H1 (cell line): Measurements from ENCODE around the gene LIPE. TPM values are rescaled to one million over a fixed set of nuclear protein-coding genes. Genes with fewer than 3 reads are reported as not detected.

ENCODE experiments used
- CTCF ChIA-PET: fragments of 300-600 bp; sonication (Branson Sonifier 250); formaldehyde crosslinking; loops from one replicate; lab custom pipeline; 2021; ENCODE audit not compliant: partially characterized antibody; lab: Charles Lee
- POLR2A ChIA-PET: fragments of 300-600 bp; sonication (Branson Sonifier 250); formaldehyde crosslinking; loops from one replicate; lab custom pipeline; 2021; ENCODE audit warnings: inconsistent platforms; ENCODE audit not compliant: partially characterized antibody; lab: Charles Lee
- DNase-seq, 2 experiments: peaks; one replicate each; pipeline versions ENCODE4 v3.0.0 to v3.0.0-alpha.2; 2010 to 2022; ENCODE audit warnings: low spot score in 2 of 2, low read depth in 1 of 2, mixed read lengths in 1 of 2
- FAIRE-seq: peaks from 2 replicates; lab custom pipeline; 2011; peaks lifted over from hg19 to GRCh38; lab: Jason Lieb, UNC
- H2AFZ ChIP-seq: 2 replicates; pipeline ENCODE4 v1.8.1; 2012; ENCODE audit warnings: low read length, inconsistent platforms
- H2AK5ac ChIP-seq: 2 replicates; pipeline ENCODE4 v1.6.1; 2013; ENCODE audit warnings: low read depth, low read length
- H2BK120ac ChIP-seq: replicated peaks from 2 replicates; pipeline ENCODE3; 2013; ENCODE audit warnings: low read depth, low read length, inconsistent platforms
- H2BK12ac ChIP-seq: 2 replicates; pipeline ENCODE4 v1.6.1; 2013; ENCODE audit warnings: low read depth, low read length
- H2BK15ac ChIP-seq: 2 replicates; pipeline ENCODE4 v1.6.1; 2013; ENCODE audit warnings: low read length
- H2BK20ac ChIP-seq: 2 replicates; pipeline ENCODE4 v1.6.1; 2013; ENCODE audit warnings: low read length
- H2BK5ac ChIP-seq: 2 replicates; pipeline ENCODE4 v1.6.1; 2013; ENCODE audit warnings: low read depth, low read length
- H3K14ac ChIP-seq: 2 replicates; pipeline ENCODE4 v1.6.1; 2013; ENCODE audit warnings: inconsistent platforms; ENCODE audit not compliant: insufficient read length
- H3K18ac ChIP-seq: 2 replicates; pipeline ENCODE4 v1.6.1; 2013; ENCODE audit warnings: low read length; ENCODE audit errors: extremely low read depth
- H3K23ac ChIP-seq: 2 replicates; pipeline ENCODE4 v1.6.1; 2013; ENCODE audit warnings: inconsistent platforms; ENCODE audit not compliant: insufficient read length
- H3K23me2 ChIP-seq: 2 replicates; pipeline ENCODE4 v1.6.1; 2013; ENCODE audit warnings: low read depth, low read length
- H3K27ac ChIP-seq: 2 replicates; pipeline ENCODE4 v1.6.1; 2011; ENCODE audit warnings: low read depth, low read length, inconsistent platforms
- H3K27me3 ChIP-seq, 4 experiments: replicated peaks in 1 of 4; 1 replicate in 1 of 4; 2 replicates in 3 of 4; pipeline versions ENCODE4 v1.6.1 to v1.8.1; 2011 to 2013; ENCODE audit warnings: low read length in 3 of 4, mild to moderate bottlenecking in 3 of 4, inconsistent platforms in 2 of 4, mixed read lengths in 2 of 4, moderate library complexity in 1 of 4; ENCODE audit not compliant: control insufficient read depth in 3 of 4, insufficient read depth in 3 of 4; ENCODE audit errors: extremely low read depth in 1 of 4
- H3K36me3 ChIP-seq, 4 experiments: 2 replicates each; pipeline versions ENCODE4 v1.6.1 to v1.8.1; 2011 to 2013; ENCODE audit warnings: mild to moderate bottlenecking in 4 of 4, low read length in 3 of 4, moderate library complexity in 2 of 4, control low read depth in 1 of 4, inconsistent platforms in 1 of 4; ENCODE audit not compliant: insufficient read depth in 4 of 4, control insufficient read depth in 2 of 4
- H3K4ac ChIP-seq: replicated peaks from 2 replicates; pipeline ENCODE3; 2013; ENCODE audit warnings: low read length, low read depth, mixed read lengths, inconsistent platforms; ENCODE audit not compliant: insufficient read length
- H3K4me1 ChIP-seq, 4 experiments: replicated peaks in 1 of 4; 1 replicate in 1 of 4; 2 replicates in 3 of 4; pipeline versions ENCODE4 v1.6.1 to v1.8.1; 2011 to 2013; ENCODE audit warnings: low read length in 3 of 4, inconsistent platforms in 2 of 4, mixed read lengths in 1 of 4; ENCODE audit not compliant: insufficient read depth in 4 of 4, control insufficient read depth in 3 of 4
- H3K4me2 ChIP-seq, 2 experiments: 2 replicates each; pipeline versions ENCODE4 v1.6.1 to v1.8.1; 2011 to 2013; ENCODE audit warnings: low read depth in 2 of 2, low read length in 2 of 2, control low read depth in 1 of 2, inconsistent platforms in 1 of 2, mild to moderate bottlenecking in 1 of 2; ENCODE audit not compliant: insufficient read depth in 1 of 2
- H3K4me3 ChIP-seq, 4 experiments: fragments of 200-600, 300-600 bp in 1 of 4; sonication (generic), shearing (Covaris generic), sonication (Bioruptor Twin) in 1 of 4; 2 replicates each; pipeline versions ENCODE4 v1.5.1 to v1.8.1; 2011 to 2016; ENCODE audit warnings: low read length in 4 of 4, low read depth in 3 of 4, control low read depth in 2 of 4, inconsistent platforms in 2 of 4, mild to moderate bottlenecking in 2 of 4, mixed read lengths in 1 of 4, moderate library complexity in 1 of 4; ENCODE audit not compliant: insufficient read depth in 2 of 4; ENCODE audit errors: extremely low read depth in 1 of 4
- H3K56ac ChIP-seq: replicated peaks from 2 replicates; pipeline ENCODE3; 2013; ENCODE audit warnings: low read depth, mild to moderate bottlenecking, mixed read lengths, low read length, inconsistent platforms; ENCODE audit not compliant: insufficient read length
- H3K79me1 ChIP-seq: 2 replicates; pipeline ENCODE4 v1.6.1; 2013; ENCODE audit warnings: low read depth, low read length, control low read depth
- H3K79me2 ChIP-seq, 2 experiments: 2 replicates each; pipeline versions ENCODE4 v1.6.1 to v1.8.1; 2012 to 2013; ENCODE audit warnings: low read length in 2 of 2, mild to moderate bottlenecking in 2 of 2, inconsistent platforms in 1 of 2; ENCODE audit not compliant: insufficient read depth in 2 of 2, control insufficient read depth in 1 of 2
- H3K9ac ChIP-seq, 4 experiments: replicated peaks in 1 of 4; 1 replicate in 1 of 4; 2 replicates in 3 of 4; pipeline versions ENCODE4 v1.6.1 to v1.8.1; 2011 to 2013; ENCODE audit warnings: low read depth in 3 of 4, low read length in 3 of 4, control low read depth in 2 of 4, mild to moderate bottlenecking in 2 of 4, moderate library complexity in 2 of 4, inconsistent platforms in 1 of 4; ENCODE audit errors: extremely low read depth in 1 of 4
- H3K9me3 ChIP-seq, 2 experiments: 2 replicates each; pipeline versions ENCODE4 v1.6.1 to v1.8.1; 2012 to 2013; ENCODE audit warnings: mild to moderate bottlenecking in 2 of 2, moderate library complexity in 2 of 2, control low read depth in 1 of 2, inconsistent platforms in 1 of 2, low read depth in 1 of 2, low read length in 1 of 2, mixed read lengths in 1 of 2; ENCODE audit not compliant: insufficient read depth in 2 of 2
- H4K20me1 ChIP-seq, 2 experiments: replicated peaks in 1 of 2; 2 replicates each; pipeline versions ENCODE3 to v1.8.1; 2011 to 2013; ENCODE audit warnings: inconsistent platforms in 2 of 2, low read length in 2 of 2, mild to moderate bottlenecking in 1 of 2; ENCODE audit not compliant: insufficient read depth in 2 of 2, control insufficient read depth in 1 of 2
- H4K5ac ChIP-seq: 2 replicates; pipeline ENCODE4 v1.6.1; 2013; ENCODE audit warnings: low read length, low read depth, mixed read lengths, inconsistent platforms; ENCODE audit not compliant: insufficient read length
- H4K8ac ChIP-seq: 2 replicates; pipeline ENCODE4 v1.8.0; 2013; ENCODE audit warnings: mild to moderate bottlenecking, moderate library complexity, low read length, inconsistent platforms; ENCODE audit not compliant: insufficient read depth; ENCODE audit errors: extremely low read depth
- H4K91ac ChIP-seq: replicated peaks from 2 replicates; pipeline ENCODE3; 2013; ENCODE audit warnings: low read length, mixed read lengths, inconsistent platforms; ENCODE audit not compliant: insufficient read length
- KDM1A ChIP-seq: fragments of 200-600, 300-600 bp; sonication (generic); IDR thresholded peaks from 2 replicates; pipeline ENCODE4 v1.7.1; 2016; ENCODE audit warnings: mild to moderate bottlenecking, low read length, borderline replicate concordance
- POLR2AphosphoS5 ChIP-seq: IDR thresholded peaks from 2 replicates; pipeline ENCODE4 v1.6.1; 2011; ENCODE audit warnings: low read depth, low read length
- RNF2 ChIP-seq: fragments of 200-900, 300-1000 bp; sonication (generic); IDR thresholded peaks from 2 replicates; pipeline ENCODE4 v1.7.1; 2016; ENCODE audit warnings: borderline replicate concordance, low read depth, mild to moderate bottlenecking, antibody characterized with exemption, low read length; ENCODE audit not compliant: poor library complexity, severe bottlenecking; ENCODE audit errors: missing control alignments
- RXRA ChIP-seq: IDR thresholded peaks from 2 replicates; pipeline ENCODE4 v1.6.1; 2011; ENCODE audit warnings: low read depth, mild to moderate bottlenecking, low read length, moderate library complexity; ENCODE audit not compliant: insufficient read depth
- SUZ12 ChIP-seq: fragments of 200-600 bp; sonication (generic); IDR thresholded peaks from 2 replicates; pipeline ENCODE4 v1.6.1; 2012; ENCODE audit warnings: mild to moderate bottlenecking, inconsistent platforms, low read length, moderate library complexity, mixed read lengths
- WGBS, 2 experiments: shearing (Covaris generic) in 1 of 2; methylation state at CpG; one replicate each; pipeline versions ENCODE4 v1.1.6 to v1.1.7; 2013 to 2015; ENCODE audit warnings: low lambda C conversion rate in 2 of 2, mixed read lengths in 2 of 2, inconsistent platforms in 1 of 2, low coverage in 1 of 2, missing lambda C conversion rate in 1 of 2; ENCODE audit not compliant: insufficient replicate concordance in 2 of 2, insufficient coverage in 1 of 2, insufficient read length in 1 of 2; ENCODE audit errors: extremely low coverage in 1 of 2, missing lambda C conversion rate in 1 of 2; 5-methylcytosine and 5-hydroxymethylcytosine counted together
- polyA plus RNA-seq, 7 experiments: library from polyadenylated mRNA; depleted of rRNA in 3 of 7; stranded (reverse) in 5 of 7; unstranded in 2 of 7; fragments of >200 nt in 5 of 7; fragments of 200-250 nt in 2 of 7; gene quantifications; 1 replicate in 5 of 7; 2 replicates in 1 of 7; 4 replicates in 1 of 7; pipeline versions ENCODE4 v1.2.1 to v1.2.3, GENCODE V29; 2011 to 2013; ENCODE audit warnings: missing spikeins in 2 of 7, mixed read lengths in 2 of 7
- total RNA-seq: library from RNA; stranded (reverse); fragmentation: NEBNext Ultra II Directional; extraction: Animal tissue kit (Norgen Biotek cat#: 25700); gene quantifications from 2 replicates; pipeline ENCODE4 v1.2.1, GENCODE V29; 2021
- TF ChIP-seq, protein P1 (sequence below): IDR thresholded peaks from 2 replicates; pipeline ENCODE4 v1.6.1; 2012; ENCODE audit warnings: inconsistent platforms

LIPE gene
- total and polyA plus RNA-seq, 2 of the 8 experiments (the other 6 are each of a cell fraction or from before 2014, with no cell fraction given), result 8.7 to 15.9 TPM

DNA sequence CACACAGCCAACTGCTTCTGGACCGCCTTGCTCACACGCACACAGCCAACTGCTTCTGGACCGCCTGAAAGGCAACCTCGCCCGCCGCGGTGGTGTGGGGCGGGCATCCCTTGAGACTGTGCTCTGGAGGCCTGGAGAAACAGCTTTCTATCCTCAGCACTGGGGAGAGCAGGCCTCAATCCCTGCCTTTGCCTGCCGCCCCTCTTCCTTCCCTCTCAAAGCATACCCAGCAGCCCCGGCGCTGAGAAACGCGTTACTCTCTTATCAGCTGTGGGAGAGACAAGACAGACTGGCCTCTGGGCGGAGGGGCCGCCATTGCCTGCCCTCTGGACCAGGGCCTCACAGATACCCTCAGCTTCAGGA, 2.9 kb downstream of the LIPE start:
- WGBS, 2 experiments, result 78% methylated on average over 15 of the region's 15 CpGs; no CpG with 5 or more reads in 1 of the 2 experiments
- POLR2A ChIA-PET, result interaction anchor here (0.5 to 3.1 kb wide), 15 partner anchors 10 to 1897 kb away, joined by 3 to 24 read pairs (median 7); no protein-coding TSS in a partner anchor
- no peak for FAIRE-seq

More for the DNA sequence above, 2.9 kb downstream of the LIPE start:
- H3K4me2 ChIP-seq, result peak overlapping the region; percentile 77 to 89; a peak in 2 of 4 replicates
- H2BK15ac ChIP-seq, result peak overlapping the region; percentile 65; the same call in 1 of the 2 replicates
- H4K20me1 ChIP-seq, result peaks cover 7 to 16% of the 10 kb centered on the region in 2 experiments
- CTCF ChIA-PET, result interaction anchor here (0.8 to 10.3 kb wide), 12 partner anchors 9 to 285 kb away, joined by 3 to 101 read pairs (median 4); partner anchors contain the start of gene CXCL17
- H2BK20ac ChIP-seq, result peak overlapping the region; percentile 57; the same call in 1 of the 2 replicates
- TF ChIP-seq KDM1A (peak; percentile 47; the same call in 1 of the 2 replicates), POLR2AphosphoS5 (no peak), SUZ12 (no peak), RNF2 (peak; percentile 92), RXRA (no peak)
- TF ChIP-seq, protein P1, sequence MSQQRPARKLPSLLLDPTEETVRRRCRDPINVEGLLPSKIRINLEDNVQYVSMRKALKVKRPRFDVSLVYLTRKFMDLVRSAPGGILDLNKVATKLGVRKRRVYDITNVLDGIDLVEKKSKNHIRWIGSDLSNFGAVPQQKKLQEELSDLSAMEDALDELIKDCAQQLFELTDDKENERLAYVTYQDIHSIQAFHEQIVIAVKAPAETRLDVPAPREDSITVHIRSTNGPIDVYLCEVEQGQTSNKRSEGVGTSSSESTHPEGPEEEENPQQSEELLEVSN, result peak; percentile 91; the same call in 1 of the 2 replicates
- TF ChIP-seq, all 59 proteins: peak for 3
- Histone ChIP-seq H2BK12ac (peak overlapping the region; percentile 77; the same call in 1 of the 2 replicates), H3K27me3 (peaks cover 13 to 41% (median 36%) of the 10 kb centered on the region in 4 experiments), H3K23ac (no peak overlapping the region), H2BK5ac (no peak overlapping the region), H3K4me1 (peaks cover 0 to 13% (median 4%) of the 10 kb centered on the region in 4 experiments; a peak in 5 of 7 replicates), H3K27ac (0 out of 2 replicates have a peak overlapping the region, but pooled peaks have one; percentile 22), H4K5ac (no peak overlapping the region), H3K36me3 (no peaks in the 10 kb centered on the region), H4K91ac (no peak overlapping the region), H4K8ac (no peak overlapping the region), H3K79me1 (no peaks in the 10 kb centered on the region), H3K18ac (0 out of 2 replicates have a peak overlapping the region, but pooled peaks have one; percentile 55), H3K4ac (no peak overlapping the region), H3K23me2 (peaks cover 7% of the 10 kb centered on the region; the same call in 1 of the 2 replicates), H2BK120ac (no peak overlapping the region), H2AK5ac (no peak overlapping the region), H2AFZ (no peak overlapping the region; the same call in 1 of the 2 replicates), H3K9ac (no peak overlapping the region), H3K14ac (no peak overlapping the region), H3K4me3 (peak overlapping the region in 1 of 4 experiments; percentile 68; a peak in 1 of 8 replicates), H3K56ac (no peak overlapping the region), H3K9me3 (peaks cover 4 to 9% of the 10 kb centered on the region in 2 experiments), H3K79me2 (no peaks in the 10 kb centered on the region)
- no peak for DNase-seq
